Spinal cord (tissue), 10 donors: Measurements from ENCODE around the gene MALL. TPM values are rescaled to one million over a fixed set of nuclear protein-coding genes. Genes with fewer than 3 reads are reported as not detected.
A peak's percentile ranks its signal among the peaks of the same experiment; 100 is the strongest.
"Not testable (repeated sequence)": the region's sequence is repeated elsewhere in the genome, so short reads cannot be mapped to it uniquely, and the experiment has no call there.

Experiments used
- DNase-seq, 6 donors: peaks; one replicate each; pipeline versions ENCODE4 v3.0.0 to v3.0.0-alpha.2; 2013 to 2015; ENCODE audit warnings: low spot score in 6 of 6, low read depth in 4 of 6
- H3K27ac ChIP-seq: one replicate; pipeline ENCODE4 v1.5.1; 2013; ENCODE audit warnings: low read depth, low read length, control low read depth
- H3K27me3 ChIP-seq: one replicate; pipeline ENCODE4 v1.6.1; 2013; ENCODE audit warnings: low read length; ENCODE audit not compliant: control insufficient read depth, insufficient read depth
- H3K36me3 ChIP-seq: one replicate; pipeline ENCODE4 v1.6.1; 2013; ENCODE audit warnings: low read length; ENCODE audit not compliant: control insufficient read depth, insufficient read depth
- H3K4me1 ChIP-seq: one replicate; pipeline ENCODE4 v1.6.1; 2013; ENCODE audit warnings: low read length; ENCODE audit not compliant: control insufficient read depth, insufficient read depth
- H3K4me3 ChIP-seq: one replicate; pipeline ENCODE4 v1.5.1; 2013; ENCODE audit warnings: low read depth, low read length, control low read depth
- H3K9me3 ChIP-seq: one replicate; pipeline ENCODE4 v1.6.1; 2013; ENCODE audit warnings: low read length; ENCODE audit not compliant: control insufficient read depth, insufficient read depth
- WGBS: methylation state at CpG from one replicate; pipeline ENCODE4 v1.1.5; 2013; ENCODE audit warnings: missing lambda C conversion rate; ENCODE audit not compliant: insufficient coverage; 5-methylcytosine and 5-hydroxymethylcytosine counted together
- polyA plus RNA-seq, 2 donors: library from polyadenylated mRNA; unstranded; fragments of 120-200 nt; gene quantifications; one replicate each; pipeline ENCODE4 v1.2.1, GENCODE V29; 2013; ENCODE audit not compliant: insufficient read length in 2 of 2
- total RNA-seq, 2 donors: library from RNA; depleted of rRNA in 1 of 2; stranded (reverse); fragments of 120-200 nt in 1 of 2; fragments of >200 nt in 1 of 2; gene quantifications; one replicate each; pipeline versions ENCODE4 v1.2.3 to v1.2.4, GENCODE V29; 2013 to 2014
- donor health status: healthy.

MALL gene
- total and polyA plus RNA-seq, 4 donors = 2.7 to 8.8 (median 4.6) TPM

DNA sequence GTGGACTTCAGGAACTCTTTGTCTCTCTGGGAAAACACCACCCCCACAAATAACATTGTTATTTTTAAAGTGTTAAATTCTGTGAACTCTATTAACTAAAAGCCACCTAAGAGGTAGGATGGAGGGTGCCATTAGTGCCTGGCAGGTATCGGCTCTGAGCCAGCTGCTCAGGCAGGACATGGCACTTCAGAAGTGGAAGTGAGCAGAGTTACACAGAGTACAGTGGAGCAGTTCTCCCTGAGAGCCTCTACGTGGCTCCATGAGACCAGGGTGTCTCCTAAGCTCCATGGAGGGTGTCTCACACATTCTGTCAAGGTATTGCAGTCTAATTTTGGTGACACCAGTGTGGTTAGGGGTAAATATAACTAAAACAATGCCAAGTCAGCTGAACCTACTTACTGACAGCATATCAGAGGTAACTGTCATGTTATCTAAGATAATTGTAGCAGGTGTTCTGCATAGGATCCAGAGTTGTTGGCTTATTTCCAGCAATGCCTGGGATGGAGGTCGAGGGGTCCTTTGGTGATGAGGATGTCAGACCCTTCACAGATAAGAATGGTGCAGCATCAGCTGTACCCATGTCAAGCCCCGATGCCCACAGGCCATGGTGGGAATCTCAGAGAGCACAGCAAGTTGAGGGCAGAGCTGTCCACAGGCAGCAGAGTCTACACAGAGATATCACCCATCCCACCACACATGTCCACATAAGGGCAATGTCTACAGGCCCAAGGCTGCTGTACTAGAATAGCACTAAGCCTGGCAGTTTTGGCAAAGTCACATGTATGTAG lies 8.6 kb upstream of the MALL start:
- WGBS = 96% methylated on average over 4 of the region's 4 CpGs
- no peaks in the 10 kb centered on the region for H3K27me3 ChIP-seq
- no peaks in the 10 kb centered on the region for H3K36me3 ChIP-seq
- H3K4me3 ChIP-seq = no peak overlapping the region
- DNase-seq = no peak
- no peak overlapping the region for H3K27ac ChIP-seq
- H3K4me1 ChIP-seq = no peaks in the 10 kb centered on the region
- H3K9me3 ChIP-seq = no peaks in the 10 kb centered on the region

DNA sequence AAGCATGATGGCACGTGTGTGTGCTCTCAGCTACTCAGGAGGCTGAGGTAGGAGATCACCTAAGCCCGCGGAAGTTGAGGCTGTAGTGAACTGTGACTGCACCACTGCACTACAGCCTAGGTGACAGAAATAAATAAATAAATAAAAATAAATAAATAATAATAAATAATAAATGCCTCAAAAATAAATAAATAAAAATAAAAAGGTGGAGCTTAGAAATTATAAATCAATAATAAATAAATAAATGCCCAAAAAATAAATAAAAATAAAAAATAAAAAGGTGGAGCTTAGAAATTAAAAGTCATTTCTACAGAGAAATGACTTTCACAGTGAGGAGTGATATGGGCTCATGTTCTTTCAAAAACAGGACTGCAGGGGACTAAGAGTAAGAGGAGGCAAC lies 6.0 kb upstream of the MALL start:
- Histone ChIP-seq H3K4me1 (peaks cover 2% of the 10 kb centered on the region), H3K36me3 (no peaks in the 10 kb centered on the region), H3K4me3 (no peak overlapping the region), H3K27ac (no peak overlapping the region), H3K9me3 (no peaks in the 10 kb centered on the region), H3K27me3 (peaks cover 6% of the 10 kb centered on the region)
- WGBS = no CpG with 5 or more reads among the region's 3 CpGs
- DNase-seq = no peak

DNA sequence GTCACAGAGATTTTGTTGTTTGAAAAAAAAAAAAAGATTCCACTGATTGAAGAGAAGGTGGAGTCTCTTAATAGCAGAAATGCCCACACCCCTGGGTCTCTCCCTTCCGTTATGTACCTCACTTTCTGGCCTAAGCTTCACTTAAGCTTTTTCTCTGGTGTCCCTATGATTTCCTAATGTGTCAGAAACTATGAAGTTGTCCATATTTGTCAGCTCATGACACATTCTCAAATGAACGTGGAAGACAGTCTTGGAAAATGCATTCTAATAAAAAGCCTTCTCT lies 5.4 kb upstream of the MALL start:
- Histone ChIP-seq H3K36me3 (no peaks in the 10 kb centered on the region), H3K27ac (no peak overlapping the region), H3K9me3 (no peaks in the 10 kb centered on the region), H3K4me3 (no peak overlapping the region), H3K27me3 (peaks cover 12% of the 10 kb centered on the region), H3K4me1 (peaks cover 8% of the 10 kb centered on the region)
- 86% methylated on average over 1 of the region's 2 CpGs for WGBS
- no peak for DNase-seq

DNA sequence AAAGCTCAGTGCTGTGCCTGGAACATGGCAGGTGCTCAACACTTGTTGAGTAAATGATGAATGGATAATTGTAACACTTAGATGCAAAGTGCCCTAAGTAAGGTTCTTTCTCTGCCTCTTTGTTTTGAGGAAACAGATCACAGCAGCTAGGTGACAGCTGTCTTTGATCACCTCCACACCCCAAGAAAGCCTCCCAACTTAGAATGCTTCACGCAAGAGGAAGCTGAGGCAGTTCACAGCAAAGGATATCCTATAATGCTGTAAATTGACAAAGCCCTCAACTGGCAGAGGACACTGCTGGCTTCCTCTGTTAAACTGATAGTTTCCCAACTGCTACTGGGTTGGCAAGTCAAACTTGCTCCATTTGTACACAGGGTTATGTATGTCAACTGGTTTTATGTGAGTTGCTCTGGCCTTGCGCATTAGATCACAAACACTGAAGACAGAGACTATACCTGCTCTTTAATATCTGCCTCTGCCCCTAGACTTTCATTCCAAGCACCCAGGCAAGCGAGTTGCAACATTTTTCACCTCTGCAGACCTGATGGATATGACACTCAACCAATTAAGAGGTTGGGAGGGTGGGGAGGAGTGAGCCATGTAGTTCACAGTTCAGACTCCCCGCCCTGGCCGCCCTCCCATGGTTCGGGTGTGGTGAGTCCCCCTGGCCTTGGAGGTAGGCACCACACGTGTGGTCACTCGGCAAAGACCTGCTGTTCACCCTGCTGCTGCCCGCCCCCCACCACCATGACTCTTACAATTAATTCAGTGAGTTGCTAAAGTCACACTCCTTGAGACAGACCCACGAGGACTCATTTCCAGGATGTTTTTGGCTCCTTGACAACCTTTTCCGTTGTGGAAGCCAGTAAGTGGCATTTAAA lies 4.8 kb upstream of the MALL start:
- H3K9me3 ChIP-seq = no peaks in the 10 kb centered on the region
- H3K4me1 ChIP-seq = peaks cover 14% of the 10 kb centered on the region
- no peak overlapping the region for H3K4me3 ChIP-seq
- DNase-seq = peak in 1 of 6 donors; percentile 34
- H3K27ac ChIP-seq = no peak overlapping the region
- H3K36me3 ChIP-seq = no peaks in the 10 kb centered on the region
- peaks cover 18% of the 10 kb centered on the region for H3K27me3 ChIP-seq
- WGBS = 66% methylated on average over 5 of the region's 11 CpGs

DNA sequence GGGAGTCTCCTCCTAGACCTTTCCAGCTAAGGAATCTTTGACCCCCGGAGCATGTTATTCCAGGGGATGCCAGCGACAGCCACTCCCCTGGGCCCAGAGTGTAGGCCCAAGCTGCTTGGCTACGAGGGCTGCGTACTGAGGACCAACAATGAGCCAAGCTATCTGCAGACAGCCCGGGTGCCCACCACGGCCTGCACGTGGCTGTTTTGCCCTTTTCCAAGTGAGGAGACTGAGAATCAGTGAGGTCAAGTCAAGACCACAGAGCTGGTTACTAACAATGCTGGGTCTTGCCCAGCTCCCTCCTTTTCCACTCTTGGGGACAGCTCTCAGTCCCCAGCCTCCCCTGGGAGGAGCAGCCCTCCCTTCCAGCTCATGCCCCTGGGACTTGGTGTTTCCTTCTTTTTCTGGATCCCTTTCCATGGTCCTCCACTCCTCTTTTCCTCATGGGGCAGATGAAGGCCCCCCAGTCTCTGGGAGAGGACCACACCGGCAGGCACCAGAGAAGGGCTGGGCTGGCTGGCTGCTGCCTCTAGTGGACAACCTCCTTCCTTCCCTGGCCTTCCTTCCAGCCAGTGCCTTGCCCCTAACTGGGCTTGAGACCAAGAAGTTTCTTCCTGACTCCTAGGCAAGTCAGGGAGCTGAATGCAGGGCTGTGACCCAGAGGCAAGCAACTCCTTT lies 550 bp upstream of the MALL start:
- DNase-seq = peak in 2 of 6 donors; percentile 17 to 43
- H3K4me1 ChIP-seq = peaks cover 27% of the 10 kb centered on the region
- no peak overlapping the region for H3K4me3 ChIP-seq
- no peaks in the 10 kb centered on the region for H3K36me3 ChIP-seq
- H3K9me3 ChIP-seq = no peaks in the 10 kb centered on the region
- H3K27ac ChIP-seq = no peak overlapping the region
- H3K27me3 ChIP-seq = peaks cover 34% of the 10 kb centered on the region
- WGBS = 27% methylated on average over 8 of the region's 8 CpGs

DNA sequence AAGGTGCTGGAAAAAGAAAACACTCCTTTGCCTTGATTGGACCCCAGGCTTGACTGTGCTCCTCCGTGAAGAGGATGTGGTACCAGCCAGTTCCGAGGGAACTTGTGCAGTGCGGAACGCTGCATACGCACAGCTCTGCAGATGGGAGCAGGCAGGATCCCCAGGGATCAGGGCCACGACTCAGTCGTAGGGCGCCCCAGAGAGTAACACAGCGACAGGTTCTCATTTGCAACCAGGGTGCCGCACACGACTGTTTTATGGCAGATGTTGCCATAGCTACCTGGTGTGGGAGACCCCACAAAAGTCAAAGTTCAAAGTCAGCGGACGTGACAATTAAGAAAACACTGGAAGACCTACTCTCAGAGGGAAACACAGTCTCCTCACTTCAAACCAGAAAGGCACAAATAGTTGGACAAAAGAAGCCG lies 779 bp downstream of the MALL start:
- Histone ChIP-seq H3K4me1 (peaks cover 27% of the 10 kb centered on the region), H3K27ac (no peak overlapping the region), H3K27me3 (peaks cover 34% of the 10 kb centered on the region), H3K4me3 (no peak overlapping the region), H3K9me3 (no peaks in the 10 kb centered on the region), H3K36me3 (no peaks in the 10 kb centered on the region)
- peak in 1 of 6 donors; percentile 41 for DNase-seq
- WGBS = 38% methylated on average over 14 of the region's 14 CpGs

DNA sequence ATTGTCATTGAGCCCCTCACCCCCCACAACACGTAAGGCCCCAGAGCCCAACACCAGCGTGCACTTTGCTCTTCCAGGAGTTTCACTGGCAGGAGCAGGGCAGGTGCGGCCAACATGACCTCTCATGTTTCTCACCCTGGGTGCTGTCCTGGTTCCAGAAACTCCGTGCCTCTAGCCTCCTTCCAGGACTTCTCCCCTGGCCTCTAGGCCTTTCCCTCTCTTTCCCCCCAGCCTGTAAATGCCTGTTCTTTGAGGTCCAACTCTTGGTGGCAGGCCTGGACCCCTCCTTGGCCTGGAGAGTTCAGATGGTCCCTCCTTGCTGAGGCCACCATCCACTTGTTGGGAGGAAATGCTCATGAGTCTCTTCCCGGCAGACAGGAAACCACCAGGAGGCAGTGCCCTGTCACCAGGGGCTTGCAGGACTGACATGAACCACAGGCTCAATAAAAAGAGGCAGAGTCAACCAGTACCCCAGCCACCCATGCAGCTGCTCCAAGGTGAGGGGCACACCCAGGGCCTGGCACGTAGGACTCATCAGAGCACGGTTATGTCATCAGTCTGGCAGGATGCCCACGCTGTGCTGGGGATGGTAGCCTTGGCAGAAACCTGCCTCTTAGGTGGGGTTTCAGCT lies 1.5 kb downstream of the MALL start:
- Histone ChIP-seq H3K4me1 (peaks cover 27% of the 10 kb centered on the region), H3K9me3 (no peaks in the 10 kb centered on the region), H3K27me3 (peaks cover 34% of the 10 kb centered on the region), H3K27ac (no peak overlapping the region), H3K36me3 (no peaks in the 10 kb centered on the region), H3K4me3 (no peak overlapping the region)
- no peak for DNase-seq
- WGBS = 83% methylated on average over 8 of the region's 8 CpGs

DNA sequence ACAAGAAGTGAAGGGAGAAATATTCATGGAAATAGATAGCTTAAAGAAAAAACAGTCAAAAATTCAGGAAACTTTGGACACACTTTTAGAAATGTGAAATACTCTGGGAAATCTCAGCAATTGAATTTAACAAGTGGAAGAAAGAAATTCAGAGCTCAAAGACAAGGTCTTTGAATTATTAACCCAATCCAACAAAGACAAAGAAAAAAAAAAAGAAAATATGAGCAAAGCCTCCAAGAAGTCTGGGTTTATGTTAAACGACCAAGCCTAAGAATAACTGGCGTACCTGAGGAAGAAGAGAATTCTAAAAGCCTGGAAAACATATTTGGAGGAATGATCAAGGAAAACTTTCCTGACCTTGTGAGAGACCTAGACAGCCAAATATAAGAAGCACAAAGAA lies 7.3 kb downstream of the MALL start:
- not testable (repeated sequence) for H3K4me3 ChIP-seq, H3K27me3 ChIP-seq, H3K4me1 ChIP-seq, H3K9me3 ChIP-seq, H3K27ac ChIP-seq, H3K36me3 ChIP-seq, DNase-seq
- WGBS = no CpG with 5 or more reads among the region's 2 CpGs
